IPS-11a (cell line): ENCODE data around the gene EXOC6B.

ENCODE experiments used
- H3K4me3 ChIP-seq: one replicate; pipeline ENCODE4 v1.5.1; 2013; ENCODE audit warnings: low read depth, low read length, control low read depth

Gene EXOC6B

GRCh38 chr2:72825257-72826155, at the start of gene EXOC6B:
EXOC6B (minus strand) TSS chr2:72826033.
- peak within 1 kb of the TSS; percentile 93 for H3K4me3 ChIP-seq

GRCh38 chr2:72871880-72872279, 46.0 kb upstream of the EXOC6B start:
- H3K4me3 ChIP-seq: no peak overlapping the region

GRCh38 chr2:72871060-72871459, 45.2 kb upstream of the EXOC6B start:
- no peak overlapping the region for H3K4me3 ChIP-seq

GRCh38 chr2:72864500-72864899, 38.7 kb upstream of the EXOC6B start:
- H3K4me3 ChIP-seq: no peak overlapping the region

GRCh38 chr2:72863046-72863445, 37.2 kb upstream of the EXOC6B start:
- H3K4me3 ChIP-seq: peak overlapping the region; percentile 30

GRCh38 chr2:72862239-72862988, 36.6 kb upstream of the EXOC6B start:
- peak overlapping the region; percentile 30 for H3K4me3 ChIP-seq

GRCh38 chr2:72859831-72860262, 34.0 kb upstream of the EXOC6B start:
- H3K4me3 ChIP-seq: no peak overlapping the region

- H3K4me3 ChIP-seq: no peak overlapping the region
These were observed 25.5 kb upstream of the EXOC6B start for GRCh38 chr2:72851333-72851732.

GRCh38 chr2:72849138-72849462, 23.3 kb upstream of the EXOC6B start:
- no peak overlapping the region for H3K4me3 ChIP-seq

- no peak overlapping the region for H3K4me3 ChIP-seq
These were observed 22.8 kb upstream of the EXOC6B start for GRCh38 chr2:72848436-72849137.

GRCh38 chr2:72847534-72848315, 21.9 kb upstream of the EXOC6B start:
- no peak overlapping the region for H3K4me3 ChIP-seq

GRCh38 chr2:72846171-72847095, 20.6 kb upstream of the EXOC6B start:
- no peak overlapping the region for H3K4me3 ChIP-seq

GRCh38 chr2:72843301-72843700, 17.5 kb upstream of the EXOC6B start:
- no peak overlapping the region for H3K4me3 ChIP-seq

- no peak overlapping the region for H3K4me3 ChIP-seq
These were observed 15.8 kb upstream of the EXOC6B start for GRCh38 chr2:72841462-72842125.

- no peak overlapping the region for H3K4me3 ChIP-seq
These were observed 14.2 kb upstream of the EXOC6B start for GRCh38 chr2:72840066-72840465.

- H3K4me3 ChIP-seq: no peak overlapping the region
These were observed 11.3 kb upstream of the EXOC6B start for GRCh38 chr2:72837171-72837570.

- H3K4me3 ChIP-seq: no peak overlapping the region
These were observed 9.6 kb upstream of the EXOC6B start for GRCh38 chr2:72835403-72835802.

GRCh38 chr2:72834596-72834995, 8.8 kb upstream of the EXOC6B start:
- no peak overlapping the region for H3K4me3 ChIP-seq

- H3K4me3 ChIP-seq: no peak overlapping the region
These were observed 7.4 kb upstream of the EXOC6B start for GRCh38 chr2:72833084-72833714.
